Islet of Langerhans (tissue), 1 donor: ENCODE results near the gene TRIM41.
"Not testable (repeated sequence)": the region's sequence is repeated elsewhere in the genome, so short reads cannot be mapped to it uniquely, and the experiment has no call there.

Source experiments
- FAIRE-seq: peaks from one replicate; lab custom pipeline; 2011; peaks lifted over from hg19 to GRCh38; lab: Jason Lieb, UNC

TRIM41 gene

DNA sequence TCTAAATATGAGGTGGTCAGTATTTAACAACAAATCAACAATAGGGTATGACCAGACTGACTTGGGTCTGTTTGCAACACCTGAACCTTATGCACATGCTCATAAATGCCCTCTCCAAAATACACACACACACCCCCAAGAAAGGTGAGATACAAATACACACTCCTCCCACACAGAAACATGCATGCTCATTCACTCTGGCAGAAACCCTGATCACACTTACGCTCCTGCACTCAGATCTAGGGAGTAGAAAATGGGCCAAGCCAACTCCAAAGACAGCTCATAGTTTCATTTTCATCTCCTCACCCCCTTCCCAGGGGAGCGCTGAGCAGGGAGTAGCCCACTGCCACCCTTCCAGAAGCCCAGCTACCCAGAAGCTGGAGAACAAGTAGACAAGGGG, 29.4 kb upstream of the TRIM41 start:
- no peak for FAIRE-seq

DNA sequence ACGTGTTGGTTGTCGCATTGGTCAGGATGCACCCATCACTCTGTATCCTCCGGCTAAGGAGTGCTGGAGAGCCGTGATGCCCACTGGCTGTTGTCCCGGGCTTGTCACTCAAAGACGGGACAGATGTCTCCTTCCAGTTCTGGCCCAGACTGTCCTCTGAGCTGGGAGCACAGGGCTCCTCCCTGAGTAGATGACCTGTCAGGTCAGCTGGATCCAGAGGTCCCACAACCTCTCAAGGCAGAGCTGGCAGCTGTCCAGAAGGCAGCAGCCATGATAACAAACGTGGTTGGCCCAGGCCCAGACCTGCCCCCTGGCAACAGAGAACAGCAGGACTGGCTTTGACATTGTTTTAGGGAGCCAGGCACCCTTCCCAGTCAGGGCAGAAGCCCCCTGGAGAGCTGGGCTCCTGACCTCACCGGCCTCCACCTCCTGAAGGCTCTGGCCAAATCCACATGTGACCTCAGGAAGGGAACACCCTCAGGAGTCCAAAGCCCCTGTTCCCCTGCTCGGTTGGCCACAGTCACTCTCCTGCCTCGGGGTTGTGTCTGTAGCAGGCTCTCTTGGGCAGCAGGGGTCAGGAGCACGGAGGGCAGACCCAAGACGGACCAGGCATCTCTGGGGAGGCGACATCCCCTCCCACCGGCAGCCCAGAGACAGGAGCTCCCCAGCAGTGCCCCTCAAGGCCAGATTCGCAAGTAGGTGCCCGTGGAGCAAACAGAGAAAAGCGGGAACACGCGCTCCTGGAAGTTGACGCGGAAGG, 28.4 kb upstream of the TRIM41 start:
- FAIRE-seq: no peak

DNA sequence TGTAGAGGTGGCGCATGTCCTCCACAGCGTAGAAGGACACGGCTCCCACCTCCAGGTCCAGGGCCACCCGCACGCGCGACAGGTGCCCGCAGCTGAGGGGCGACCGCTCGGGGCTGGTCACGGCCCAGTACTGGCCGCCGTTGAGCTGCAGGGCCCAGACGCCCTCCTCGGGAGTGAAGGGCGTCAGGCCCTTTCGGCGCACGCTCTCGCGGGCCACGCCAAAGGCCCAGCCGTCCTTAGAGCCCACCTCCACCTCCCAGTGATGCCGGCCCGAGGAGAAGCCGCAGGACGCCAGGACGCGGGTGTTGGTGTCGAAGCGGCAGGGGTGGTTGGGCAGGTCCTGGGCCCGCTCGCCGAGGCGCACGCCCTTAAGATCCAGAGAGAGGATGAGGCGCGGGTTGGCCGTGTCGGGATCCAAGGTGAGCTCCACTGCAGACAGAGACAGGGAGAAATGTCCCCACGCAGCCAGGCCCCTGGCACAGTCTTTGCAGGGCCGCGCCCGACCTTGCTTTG, 27.8 kb upstream of the TRIM41 start:
- FAIRE-seq: no peak

DNA sequence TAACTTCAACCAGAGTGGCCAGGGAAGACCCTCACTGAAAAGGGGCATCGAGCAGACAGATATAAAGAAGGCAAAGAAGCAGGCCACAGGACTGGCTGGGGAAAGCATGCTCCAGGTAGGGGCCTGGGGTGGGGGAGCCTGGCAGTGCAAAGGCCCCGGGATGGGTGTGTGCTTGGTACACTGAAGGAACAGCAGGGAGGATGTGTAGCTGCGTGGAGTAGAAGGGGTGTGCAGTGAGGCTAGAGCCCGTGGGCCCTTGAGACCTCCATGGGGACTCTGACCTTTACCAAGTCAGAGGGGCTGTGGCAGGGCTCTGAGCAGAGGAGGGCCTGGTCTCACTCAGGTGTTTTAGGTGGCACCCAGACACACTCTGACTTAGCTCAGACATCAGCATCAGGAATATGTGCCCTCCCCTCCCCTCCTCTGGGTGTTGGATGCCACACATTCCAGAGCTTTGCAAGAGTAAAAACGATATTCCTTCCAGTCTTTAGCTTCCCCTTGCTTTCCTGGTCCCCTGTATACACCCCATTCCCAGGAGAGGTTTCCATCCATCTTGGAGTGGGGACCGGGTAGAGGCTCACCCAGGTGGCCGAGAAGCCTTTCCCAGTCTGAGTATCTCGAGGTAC, 25.6 kb upstream of the TRIM41 start:
- no peak for FAIRE-seq

DNA sequence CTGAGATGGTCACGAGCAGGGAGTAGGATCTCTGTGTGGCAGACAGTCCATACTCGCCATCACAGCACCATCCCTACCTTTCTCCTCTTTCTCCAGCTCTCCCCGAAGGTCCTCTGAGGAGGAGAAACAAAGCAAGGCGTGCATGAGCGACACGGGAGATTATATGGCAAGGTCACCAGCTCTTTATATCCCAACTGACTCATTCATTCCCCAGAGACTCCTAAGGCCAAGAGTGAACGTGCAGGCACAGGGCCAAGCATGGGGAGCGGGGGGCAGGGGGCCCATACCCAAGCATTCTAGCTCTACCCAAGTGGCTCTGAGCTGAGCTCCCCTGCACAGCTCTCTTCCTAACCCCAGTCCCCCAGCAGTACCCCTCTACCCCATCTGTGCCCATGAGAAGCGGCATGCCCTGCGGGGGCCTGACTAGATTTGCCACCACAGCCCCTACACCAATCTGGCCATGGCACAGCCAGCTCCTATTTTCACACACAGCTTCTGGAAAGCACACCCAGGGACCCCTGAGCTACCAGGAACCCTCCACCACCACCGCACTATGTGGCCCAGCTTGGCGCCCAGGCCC, 24.9 kb upstream of the TRIM41 start:
- FAIRE-seq: no peak

DNA sequence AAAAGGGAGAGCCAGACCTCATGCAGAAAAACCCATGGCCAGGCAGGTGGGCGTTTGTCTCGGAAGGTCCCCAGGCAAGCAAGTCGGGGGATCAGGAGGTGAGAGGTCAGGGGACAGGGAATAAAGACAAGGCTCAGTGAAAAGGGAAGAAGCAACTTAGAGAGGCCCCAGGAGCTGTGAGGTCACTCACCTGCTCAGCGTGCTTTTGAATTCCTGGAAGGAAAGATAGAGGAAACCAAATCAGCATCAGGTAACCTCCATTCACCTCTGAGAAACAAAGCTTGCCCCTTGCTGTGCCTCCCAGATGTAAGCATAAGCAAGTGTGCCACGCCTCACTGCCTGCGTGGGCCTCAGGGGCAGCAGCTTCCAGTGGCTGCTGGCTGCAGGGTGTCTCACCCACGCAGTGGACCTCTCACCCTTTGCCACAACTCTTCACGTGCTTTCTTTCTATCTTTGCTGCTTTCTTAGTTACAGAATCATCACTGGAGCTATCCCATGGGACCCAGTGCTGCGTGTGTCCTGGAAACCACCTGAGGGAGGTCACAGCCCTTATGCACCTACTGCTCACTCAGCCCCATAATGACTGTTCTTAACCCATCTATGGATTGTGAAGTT, 24.1 kb upstream of the TRIM41 start:
- no peak for FAIRE-seq

DNA sequence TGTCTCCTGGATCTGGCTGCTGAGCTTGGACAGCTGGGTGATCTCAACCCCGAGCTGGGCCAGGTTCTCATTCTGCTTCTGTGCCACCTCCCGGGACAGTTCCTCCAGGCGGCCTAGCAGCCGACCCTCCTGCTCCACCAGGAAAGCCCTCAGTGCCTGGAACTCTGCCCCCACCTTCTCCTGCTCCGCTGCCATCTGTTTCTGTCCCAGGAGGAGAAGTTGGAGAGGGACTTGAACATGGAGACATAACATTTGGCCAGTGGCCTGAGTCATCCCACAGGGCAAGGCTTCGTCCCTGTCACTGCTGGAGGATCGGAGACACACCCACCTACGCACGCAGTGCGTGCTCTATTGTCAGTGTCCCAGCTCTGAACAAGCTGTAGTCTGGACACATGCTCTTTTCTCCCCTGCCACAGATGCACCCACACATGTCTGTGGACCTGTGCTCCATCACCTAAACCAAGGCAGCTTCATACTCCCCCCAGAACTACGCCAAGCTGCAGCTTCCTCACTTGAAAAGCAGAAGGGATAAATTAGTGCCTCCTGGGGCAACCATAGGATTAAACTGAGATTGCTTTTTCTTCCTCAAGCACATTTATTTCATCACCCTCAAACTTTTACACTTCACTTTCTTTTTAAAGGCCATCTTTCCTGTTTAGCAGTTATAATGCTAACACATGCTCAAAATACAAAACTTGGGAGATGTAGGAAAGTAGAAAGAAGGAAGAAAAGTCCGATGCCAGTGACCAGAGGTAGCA, 23.0 kb upstream of the TRIM41 start:
- no peak for FAIRE-seq

DNA sequence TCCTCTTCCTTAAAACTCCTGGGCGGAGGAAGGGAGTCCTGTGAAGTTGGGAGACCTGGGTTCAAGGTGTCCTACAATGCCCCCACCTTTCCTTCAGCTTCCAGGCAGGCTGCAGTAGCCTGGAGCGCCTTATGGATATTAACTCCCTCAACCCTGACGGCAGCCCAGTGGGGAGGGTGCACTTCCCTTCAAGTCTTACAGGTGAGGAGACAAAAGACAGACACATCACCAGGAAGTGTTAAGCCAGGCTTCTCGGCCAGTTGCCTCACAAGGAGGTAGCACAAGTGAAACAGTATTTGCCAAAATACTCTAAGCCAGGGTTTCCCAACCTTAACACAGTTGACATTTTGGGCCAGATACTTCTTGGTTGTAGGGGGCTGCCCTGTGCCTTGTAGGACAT, 22.3 kb upstream of the TRIM41 start:
- FAIRE-seq: no peak

DNA sequence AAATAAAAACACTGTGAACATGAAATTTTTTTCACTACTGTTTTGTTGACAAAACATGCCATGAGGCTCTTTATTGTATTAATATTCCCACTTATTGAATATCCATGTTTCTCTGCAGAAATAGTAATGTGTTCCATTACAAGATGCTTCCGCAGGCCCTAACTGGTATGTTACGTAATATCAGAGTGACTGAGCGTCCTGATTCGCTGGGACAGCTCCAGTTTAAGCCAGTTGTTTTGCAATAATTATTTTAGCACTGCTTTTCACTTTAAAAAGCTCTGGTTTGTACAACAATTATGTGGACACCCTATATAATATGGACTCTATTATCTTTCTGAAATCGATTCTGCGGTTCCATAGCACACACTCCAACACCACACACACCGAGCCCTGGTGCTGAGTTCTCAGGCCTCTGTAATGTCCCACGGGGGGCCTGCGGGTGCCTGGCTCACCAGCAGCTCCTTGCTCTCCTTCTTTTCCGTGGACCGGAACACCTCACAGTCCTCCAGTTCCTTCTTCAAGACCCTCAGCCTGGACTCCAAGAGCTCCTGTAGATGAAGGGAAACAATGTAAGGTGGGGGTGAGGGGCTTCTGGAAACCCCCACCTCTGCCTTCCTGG, 19.9 kb upstream of the TRIM41 start:
- no peak for FAIRE-seq

DNA sequence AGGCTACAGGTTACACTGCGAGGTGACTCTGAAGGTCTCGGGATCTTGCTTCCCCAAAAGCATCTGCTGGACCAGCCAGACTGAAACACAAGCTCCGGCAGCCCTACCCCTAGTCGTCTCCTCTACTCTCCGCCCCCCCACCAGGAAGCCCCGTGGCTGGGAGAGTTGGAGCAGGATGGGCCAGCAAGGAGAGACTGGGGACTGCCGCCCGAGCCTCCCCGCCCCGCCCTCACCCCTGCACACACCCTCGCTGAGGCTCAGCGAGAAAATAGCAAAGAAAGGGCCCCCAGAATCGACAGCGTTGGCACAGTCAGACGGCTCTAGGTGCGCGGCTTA, 19.3 kb upstream of the TRIM41 start:
- no peak for FAIRE-seq

DNA sequence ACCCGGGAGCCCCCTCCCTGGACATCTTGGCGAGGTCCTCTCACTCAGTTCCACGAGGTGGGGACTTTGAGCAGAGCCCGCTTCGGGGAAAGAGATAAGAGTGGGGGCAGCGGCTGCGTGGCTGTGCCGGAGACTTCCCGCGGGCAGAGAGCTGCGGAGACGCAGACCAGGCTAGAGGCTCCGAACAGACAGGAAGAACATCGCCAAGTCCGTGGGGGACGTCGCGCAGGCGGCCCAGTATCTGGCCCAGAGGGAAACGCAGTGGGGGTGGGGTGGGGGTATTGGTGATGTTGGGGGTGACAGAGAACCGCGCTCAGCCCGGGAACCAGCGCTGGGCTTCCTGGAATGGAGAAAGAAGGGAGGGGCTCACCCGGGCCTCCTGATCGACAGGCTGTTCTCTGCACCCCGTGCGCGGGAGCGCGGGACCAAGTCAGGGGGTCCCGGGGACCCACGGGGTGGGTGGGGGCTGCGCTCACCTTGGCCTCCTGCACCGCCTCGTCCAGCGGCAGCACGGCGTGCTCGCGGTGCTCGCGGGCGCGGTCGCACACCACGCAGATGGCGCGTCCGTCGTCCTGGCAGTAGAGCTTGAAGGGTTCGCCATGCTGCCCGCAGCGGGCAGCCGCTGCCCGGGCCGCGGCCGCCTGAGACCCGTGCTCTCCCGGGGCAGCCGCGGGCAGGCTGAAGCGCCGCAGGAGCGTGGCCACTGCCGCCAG, 18.8 kb upstream of the TRIM41 start:
- no peak for FAIRE-seq

DNA sequence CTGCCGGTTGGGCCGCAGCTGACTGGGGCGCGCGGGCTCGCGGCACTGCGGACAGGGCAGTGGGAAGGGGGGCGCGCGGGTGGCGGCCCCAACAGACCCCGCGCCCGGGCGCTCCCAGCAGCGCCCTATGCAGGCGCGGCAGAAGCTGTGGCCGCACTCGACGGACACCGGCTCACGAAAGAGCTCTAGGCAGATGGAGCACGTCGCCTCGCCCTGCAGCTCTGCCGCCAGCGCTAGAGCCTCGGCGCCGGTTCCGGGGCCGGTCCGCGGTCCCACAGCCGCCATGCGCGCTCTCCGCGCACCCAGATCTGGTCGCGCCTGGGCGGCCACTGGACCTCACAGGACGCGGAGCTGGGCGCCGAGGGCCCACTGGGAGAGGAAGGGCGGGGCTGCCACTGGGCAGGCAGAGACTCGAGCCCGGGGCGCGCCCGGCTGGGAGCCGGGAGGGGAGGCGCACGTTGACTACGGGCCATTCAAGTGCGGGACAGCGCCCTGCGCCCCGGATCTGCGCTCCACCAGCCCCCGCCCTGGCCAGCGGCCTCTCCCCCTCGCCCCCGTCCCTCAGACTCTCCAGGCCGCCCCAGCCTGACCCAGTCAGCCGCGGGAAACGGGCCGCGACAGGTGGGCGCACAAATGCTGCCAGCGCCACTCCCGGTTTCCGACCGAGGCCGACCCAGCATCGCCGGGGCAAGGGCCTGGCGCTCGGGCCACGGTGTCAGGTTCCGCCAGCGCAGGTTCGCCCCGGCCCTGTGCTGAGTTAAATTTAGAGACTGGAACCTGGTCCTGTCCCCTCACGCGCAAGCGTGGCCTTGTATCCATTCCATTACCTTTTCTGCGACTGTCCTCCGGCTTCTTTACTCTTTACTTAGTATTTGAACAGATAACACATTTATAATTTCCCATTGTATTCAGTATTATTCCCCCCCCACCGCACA, 18.0 kb upstream of the TRIM41 start, which contains the start of gene TRIM7:
Gene TRIM7 (minus strand): TSS at position 371 of the 935 bp plus-strand sequence. CDS start 86 bp downstream, at position 285.
- no peak for FAIRE-seq

DNA sequence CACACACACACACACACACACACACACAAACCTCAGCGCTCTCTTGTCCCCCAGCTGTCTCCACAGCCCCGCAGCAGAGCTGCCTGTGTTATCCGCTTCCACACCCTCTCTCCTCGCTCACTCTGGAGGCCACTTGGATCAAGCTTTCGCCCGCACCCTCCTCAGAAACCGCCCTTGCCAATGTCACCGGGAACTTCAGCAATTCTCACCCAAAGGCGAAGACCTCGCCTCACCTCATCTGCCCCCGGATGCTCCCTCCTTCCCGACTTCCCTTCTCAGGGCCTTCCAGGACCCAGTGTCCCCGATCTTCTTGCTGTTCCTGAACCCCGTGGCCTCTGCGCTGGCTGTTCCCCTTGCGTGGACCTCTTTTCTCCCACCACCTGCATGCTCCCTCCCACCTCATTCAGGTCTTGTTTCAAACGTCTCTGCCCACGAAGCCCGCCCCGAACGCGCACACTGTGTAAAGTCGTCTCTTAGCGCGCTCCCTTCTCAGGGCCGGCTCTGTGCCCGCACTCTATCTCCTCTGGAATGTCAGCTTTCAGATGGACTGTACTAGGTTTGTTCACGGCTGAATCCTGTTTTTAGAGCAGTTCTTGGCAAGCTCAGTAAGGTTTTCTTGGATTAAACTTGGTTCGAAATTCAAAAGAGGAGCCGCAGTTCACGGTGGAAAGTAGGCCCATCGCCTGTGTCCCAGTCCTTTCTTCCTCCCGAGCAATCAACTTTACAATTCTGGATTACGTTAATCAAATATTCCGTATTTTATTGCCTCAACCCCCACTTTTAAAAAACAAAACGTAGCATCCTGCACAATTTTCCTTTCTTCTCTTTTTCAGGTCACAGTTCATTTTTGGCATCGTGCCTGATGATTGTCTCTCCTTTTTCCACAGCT, 17.1 kb upstream of the TRIM41 start:
- FAIRE-seq: no peak

DNA sequence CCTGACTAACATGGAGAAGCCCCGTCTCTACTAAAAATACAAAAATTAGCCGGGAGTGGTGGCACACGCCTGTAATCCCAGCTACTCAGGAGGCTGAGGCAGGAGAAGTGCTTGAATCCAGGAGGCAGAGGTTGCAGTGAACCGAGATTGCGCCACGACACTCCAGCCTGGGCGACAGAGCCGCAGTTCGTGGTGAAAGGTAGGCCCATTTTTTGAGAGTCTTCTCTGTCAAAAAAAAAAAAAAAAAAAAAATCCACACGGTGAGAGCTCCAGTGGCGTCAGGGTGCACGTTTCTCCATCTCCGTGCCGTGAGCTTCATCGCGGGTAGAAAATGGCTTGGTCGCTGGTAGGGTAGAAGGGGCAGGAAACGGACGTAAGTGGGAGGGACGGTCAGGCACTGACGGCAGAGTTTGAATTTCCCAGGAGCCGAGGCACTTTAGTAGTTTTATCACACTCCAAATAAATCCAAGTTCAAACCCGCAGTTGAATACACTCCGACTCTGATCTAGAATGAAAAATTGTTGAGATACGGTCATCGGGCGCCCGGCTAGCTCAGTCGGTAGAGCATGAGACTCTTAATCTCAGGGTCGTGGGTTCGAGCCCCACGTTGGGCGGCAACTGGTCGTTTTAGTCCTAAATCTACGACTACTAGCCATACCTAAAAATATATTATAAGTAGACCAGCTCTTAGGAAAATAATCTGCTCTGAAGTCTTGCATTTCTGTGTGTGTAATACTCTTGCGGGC, 15.7 kb upstream of the TRIM41 start:
- FAIRE-seq: no peak

DNA sequence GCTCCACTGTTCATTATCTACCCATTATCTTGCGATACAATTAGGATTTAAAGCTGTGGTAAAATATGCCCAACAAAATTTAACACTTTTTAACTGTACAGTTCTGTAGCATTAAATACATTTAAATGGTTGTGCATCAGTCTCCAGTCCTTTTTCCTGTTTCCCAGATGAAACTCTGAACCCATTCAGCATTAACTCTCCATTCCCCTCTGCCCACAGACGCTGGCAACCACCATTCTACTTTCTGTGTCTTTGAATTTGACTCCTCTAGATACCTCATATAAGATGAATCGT, 15.2 kb upstream of the TRIM41 start:
- no peak for FAIRE-seq

DNA sequence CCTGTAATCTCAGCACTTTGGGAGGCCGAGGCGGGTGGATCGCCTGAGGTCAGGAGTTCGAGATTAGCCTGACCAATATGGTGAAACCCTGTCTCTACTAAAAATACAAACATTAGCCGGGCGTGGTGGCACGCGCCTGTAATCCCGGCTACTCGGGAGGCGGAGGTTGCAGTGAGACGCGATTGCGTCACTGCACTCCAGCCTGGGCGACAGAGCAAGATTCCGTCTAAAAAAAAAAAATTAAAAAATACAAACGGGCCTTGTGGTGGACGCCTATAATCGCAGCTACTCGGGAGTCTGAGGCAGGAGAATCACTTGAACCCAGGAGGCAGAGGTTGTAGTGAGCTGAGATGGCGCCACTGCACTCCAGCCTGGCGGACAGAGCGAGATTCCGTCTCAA, 14.1 kb upstream of the TRIM41 start:
- not testable (repeated sequence) for FAIRE-seq

DNA sequence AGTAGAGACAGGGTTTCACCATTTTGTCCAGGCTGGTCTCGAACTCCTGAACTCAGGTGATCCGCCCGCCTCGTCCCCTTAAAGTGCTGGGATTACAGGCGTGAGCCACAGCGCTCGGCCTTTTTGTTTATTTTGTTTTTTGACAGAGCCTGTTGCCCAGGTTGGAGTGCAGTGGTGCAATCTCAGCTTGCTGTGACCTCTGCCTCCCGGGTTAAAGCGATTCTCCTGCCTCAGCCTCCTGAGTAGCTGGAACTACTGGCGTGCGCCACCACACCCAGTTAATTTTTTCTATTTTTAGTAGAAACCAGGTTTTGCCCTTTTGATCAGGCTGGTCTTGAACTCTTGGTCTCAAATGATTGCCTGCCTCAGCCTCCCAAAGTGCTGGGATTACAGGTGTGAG, 12.9 kb upstream of the TRIM41 start:
- not testable (repeated sequence) for FAIRE-seq

DNA sequence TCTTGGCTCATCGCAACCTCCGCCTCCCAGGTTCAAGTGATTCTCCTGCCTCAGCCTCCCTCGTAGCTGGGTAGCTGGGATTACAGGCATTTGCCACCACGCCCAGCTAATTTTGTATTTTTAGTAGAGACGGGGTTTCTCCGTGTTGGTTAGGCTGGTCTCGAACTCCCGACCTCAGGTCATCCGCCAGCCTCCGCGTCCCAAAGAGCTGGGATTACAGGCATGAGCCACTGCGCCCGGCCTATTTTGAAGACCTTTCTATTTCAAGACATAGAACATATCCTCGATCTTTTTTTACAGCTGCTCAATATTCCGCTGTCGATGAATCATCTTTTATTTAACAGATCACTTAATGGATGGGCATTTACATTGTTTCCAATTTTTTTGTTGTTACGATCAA, 12.4 kb upstream of the TRIM41 start:
- not testable (repeated sequence) for FAIRE-seq

DNA sequence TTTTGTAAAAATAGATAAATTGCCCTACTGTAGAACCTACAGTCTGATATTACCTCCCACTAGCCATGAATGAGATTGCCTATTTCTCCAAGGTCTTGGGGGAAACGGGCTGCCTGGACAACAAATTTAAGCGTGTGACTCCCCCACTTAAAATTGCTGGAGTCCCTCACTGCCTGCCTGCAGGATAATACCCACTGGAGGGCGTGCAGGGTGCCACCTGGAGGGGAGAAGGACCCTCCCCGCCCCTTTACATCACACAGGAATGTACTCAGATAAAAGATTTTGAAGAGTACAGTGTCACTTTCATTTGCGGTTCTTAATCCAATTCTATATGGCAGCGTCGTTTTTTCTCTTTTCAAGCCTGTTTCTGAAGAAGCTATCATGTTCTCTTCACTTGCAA, 11.9 kb upstream of the TRIM41 start:
- no peak for FAIRE-seq
